Keratinocyte (primary cell): Measurements from ENCODE around the gene MED12L. TPM values are rescaled to one million over a fixed set of nuclear protein-coding genes. Genes with fewer than 3 reads are reported as not detected.
A peak's percentile ranks its signal among the peaks of the same experiment; 100 is the strongest.

Source experiments
- DNase-seq: peaks from one replicate; pipeline ENCODE4 v3.0.0-alpha.2; 2011; ENCODE audit warnings: low read depth, missing footprints, low spot score
- FAIRE-seq: peaks from 2 replicates; lab custom pipeline; 2011; peaks lifted over from hg19 to GRCh38; lab: Jason Lieb, UNC
- H2AFZ ChIP-seq: 2 replicates; pipeline ENCODE4 v1.6.0; 2012; ENCODE audit warnings: low read length, control low read depth, inconsistent platforms; ENCODE audit not compliant: control insufficient read depth
- H3K27ac ChIP-seq: 2 replicates; pipeline ENCODE4 v1.5.1; 2011; ENCODE audit warnings: low read length; ENCODE audit not compliant: control insufficient read depth, insufficient read depth
- H3K27me3 ChIP-seq: 3 replicates; pipeline ENCODE4 v1.6.0; 2011; ENCODE audit warnings: low read length; ENCODE audit not compliant: control insufficient read depth, insufficient read depth; ENCODE audit errors: extremely low read depth
- H3K36me3 ChIP-seq, 2 experiments: 2 replicates in 1 of 2; 3 replicates in 1 of 2; pipeline ENCODE4 v1.5.1; 2011; ENCODE audit warnings: low read length in 2 of 2, mild to moderate bottlenecking in 1 of 2; ENCODE audit not compliant: control insufficient read depth in 2 of 2, insufficient read depth in 2 of 2; ENCODE audit errors: extremely low read depth in 1 of 2
- H3K4me1 ChIP-seq: 3 replicates; pipeline ENCODE4 v1.5.1; 2011; ENCODE audit warnings: low read length; ENCODE audit not compliant: control insufficient read depth, insufficient read depth; ENCODE audit errors: extremely low read depth
- H3K4me2 ChIP-seq: 3 replicates; pipeline ENCODE4 v1.6.0; 2011; ENCODE audit warnings: low read depth, low read length; ENCODE audit not compliant: control insufficient read depth, insufficient read depth; ENCODE audit errors: extremely low read depth
- H3K4me3 ChIP-seq, 3 experiments: fragments of 200-600 bp in 1 of 3; sonication (generic) in 1 of 3; 2 replicates in 2 of 3; 3 replicates in 1 of 3; pipeline ENCODE4 v1.5.1; 2011 to 2016; ENCODE audit warnings: low read length in 3 of 3, mild to moderate bottlenecking in 3 of 3, control low read depth in 2 of 3, inconsistent platforms in 1 of 3, low read depth in 1 of 3, mixed read lengths in 1 of 3, mixed run types in 1 of 3, moderate library complexity in 1 of 3; ENCODE audit not compliant: control insufficient read depth in 2 of 3, insufficient read depth in 2 of 3; ENCODE audit errors: extremely low read depth in 1 of 3
- H3K79me2 ChIP-seq: 2 replicates; pipeline ENCODE4 v1.6.0; 2012; ENCODE audit warnings: low read length; ENCODE audit not compliant: control insufficient read depth, insufficient read depth
- H3K9ac ChIP-seq: 3 replicates; pipeline ENCODE4 v1.6.0; 2011; ENCODE audit warnings: low read length; ENCODE audit not compliant: control insufficient read depth, insufficient read depth; ENCODE audit errors: extremely low read depth
- H3K9me1 ChIP-seq: 3 replicates; pipeline ENCODE4 v1.6.0; 2011; ENCODE audit warnings: low read length; ENCODE audit not compliant: control insufficient read depth, insufficient read depth; ENCODE audit errors: extremely low read depth
- H3K9me3 ChIP-seq: 2 replicates; pipeline ENCODE4 v1.5.1; 2012; ENCODE audit warnings: low read depth, low read length; ENCODE audit not compliant: control insufficient read depth
- H4K20me1 ChIP-seq: 3 replicates; pipeline ENCODE4 v1.6.0; 2011; ENCODE audit warnings: low read length; ENCODE audit not compliant: control insufficient read depth, insufficient read depth; ENCODE audit errors: extremely low read depth
- EZH2 ChIP-seq: IDR thresholded peaks from one replicate; pipeline ENCODE4 v1.6.1; 2012; ENCODE audit warnings: inconsistent platforms, mild to moderate bottlenecking, low read length, moderate library complexity
- dilution Hi-C: fragments of 300-500 bp; cut with MboI; formaldehyde crosslinking; loops from one replicate; pipeline ENCODE4 v1.7.0; 2020; ENCODE audit warnings: low sequenced_read_pairs; ENCODE audit not compliant: extremely low pct_ligation_motif_present
- polyA plus RNA-seq, 5 experiments: library from polyadenylated mRNA; depleted of rRNA in 3 of 5; stranded (reverse) in 3 of 5; stranded (forward) in 1 of 5; unstranded in 1 of 5; fragments of >200 nt; gene quantifications; 1 replicate in 1 of 5; 2 replicates in 3 of 5; 3 replicates in 1 of 5; pipeline versions ENCODE4 v1.2.1 to v1.2.3, GENCODE V29; 2011 to 2012; ENCODE audit warnings: missing spikeins in 2 of 5, low read depth in 1 of 5, low replicate concordance in 1 of 5
- TF ChIP-seq, protein P1 (sequence below), 3 experiments: IDR thresholded peaks in 1 of 3; conservative IDR thresholded peaks in 1 of 3; optimal IDR thresholded peaks in 1 of 3; 2 replicates in 2 of 3; 3 replicates in 1 of 3; pipeline versions ENCODE3 to v1.5.1; 2011; ENCODE audit warnings: low read length in 3 of 3, mild to moderate bottlenecking in 3 of 3, moderate library complexity in 2 of 3, control low read depth in 1 of 3, inconsistent platforms in 1 of 3; ENCODE audit not compliant: insufficient read depth in 2 of 3; ENCODE audit errors: extremely low read depth in 1 of 3

The MED12L gene
- polyA plus RNA-seq, 1 donor (not counting 4 experiments of a cell fraction or from before 2014, with no cell fraction given), result 0.04 TPM

DNA sequence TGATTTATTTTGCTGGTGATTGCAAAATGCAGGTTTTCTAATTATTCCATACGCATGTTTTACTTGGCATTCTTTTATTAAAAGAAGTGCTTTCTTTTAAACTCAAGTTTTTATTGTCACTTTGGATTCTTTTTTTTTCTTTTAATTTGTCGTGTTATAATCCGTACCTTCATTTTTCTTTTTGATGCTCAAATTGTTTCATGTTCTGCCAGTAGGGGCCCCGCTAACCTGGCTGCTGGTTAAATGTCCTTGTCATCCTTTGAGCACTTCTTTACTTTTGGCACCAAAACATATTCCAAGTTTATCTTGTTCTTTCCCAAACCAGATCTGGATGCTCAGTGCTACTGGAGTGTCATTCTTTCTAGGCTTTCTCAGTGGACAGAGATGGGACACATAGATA, 31.6 kb downstream of the MED12L start:
- Histone ChIP-seq H3K9me1 (no peaks in the 10 kb centered on the region), H3K4me1 (no peaks in the 10 kb centered on the region), H2AFZ (no peak overlapping the region), H3K9me3 (no peaks in the 10 kb centered on the region), H3K36me3 (no peaks in the 10 kb centered on the region), H3K4me3 (no peak overlapping the region), H3K27me3 (no peaks in the 10 kb centered on the region), H3K27ac (no peak overlapping the region), H3K79me2 (no peaks in the 10 kb centered on the region), H3K4me2 (no peak overlapping the region), H3K9ac (no peak overlapping the region), H4K20me1 (no peaks in the 10 kb centered on the region)
- TF ChIP-seq, protein P1, sequence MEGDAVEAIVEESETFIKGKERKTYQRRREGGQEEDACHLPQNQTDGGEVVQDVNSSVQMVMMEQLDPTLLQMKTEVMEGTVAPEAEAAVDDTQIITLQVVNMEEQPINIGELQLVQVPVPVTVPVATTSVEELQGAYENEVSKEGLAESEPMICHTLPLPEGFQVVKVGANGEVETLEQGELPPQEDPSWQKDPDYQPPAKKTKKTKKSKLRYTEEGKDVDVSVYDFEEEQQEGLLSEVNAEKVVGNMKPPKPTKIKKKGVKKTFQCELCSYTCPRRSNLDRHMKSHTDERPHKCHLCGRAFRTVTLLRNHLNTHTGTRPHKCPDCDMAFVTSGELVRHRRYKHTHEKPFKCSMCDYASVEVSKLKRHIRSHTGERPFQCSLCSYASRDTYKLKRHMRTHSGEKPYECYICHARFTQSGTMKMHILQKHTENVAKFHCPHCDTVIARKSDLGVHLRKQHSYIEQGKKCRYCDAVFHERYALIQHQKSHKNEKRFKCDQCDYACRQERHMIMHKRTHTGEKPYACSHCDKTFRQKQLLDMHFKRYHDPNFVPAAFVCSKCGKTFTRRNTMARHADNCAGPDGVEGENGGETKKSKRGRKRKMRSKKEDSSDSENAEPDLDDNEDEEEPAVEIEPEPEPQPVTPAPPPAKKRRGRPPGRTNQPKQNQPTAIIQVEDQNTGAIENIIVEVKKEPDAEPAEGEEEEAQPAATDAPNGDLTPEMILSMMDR (optimal IDR thresholded peaks at IDR 0.05 in 1 of 3, IDR thresholded peaks at IDR 0.05 in 1 of 3, conservative IDR thresholded peaks at IDR 0.05 in 1 of 3; ENCODE audit: extremely low read depth in 1 of 3, insufficient read depth in 2 of 3, low read length in 3 of 3), result peak in 1 of 3 experiments; percentile 5
- TF ChIP-seq EZH2, result no peak
- dilution Hi-C loops, result no loop called here
- DNase-seq (no peak), FAIRE-seq (no peak)

DNA sequence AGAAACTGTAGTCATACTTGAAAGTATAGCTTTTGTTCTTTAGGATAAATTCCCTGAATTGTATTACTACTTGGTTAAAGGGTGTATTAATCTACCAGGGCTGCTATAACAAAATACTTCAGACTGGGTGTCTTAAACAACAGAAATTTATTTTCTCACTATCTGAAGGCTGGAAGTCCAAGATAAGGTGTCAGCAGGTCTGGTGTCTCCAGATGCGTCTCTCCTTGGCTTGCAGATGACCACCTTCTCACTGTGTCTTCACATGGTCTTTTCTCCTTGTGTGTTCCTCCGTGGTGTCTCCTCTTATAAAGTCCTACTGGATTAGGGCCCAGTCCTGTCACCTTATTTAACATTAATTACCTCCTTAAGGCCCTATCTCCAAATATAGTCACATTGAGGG, 33.7 kb downstream of the MED12L start:
- H2AFZ ChIP-seq, result no peak overlapping the region
- no peak for TF ChIP-seq EZH2
- TF ChIP-seq, protein P1 (optimal IDR thresholded peaks at IDR 0.05 in 1 of 3, IDR thresholded peaks at IDR 0.05 in 1 of 3, conservative IDR thresholded peaks at IDR 0.05 in 1 of 3; ENCODE audit: extremely low read depth in 1 of 3, insufficient read depth in 2 of 3, low read length in 3 of 3), result no peak
- no peaks in the 10 kb centered on the region for H3K4me1 ChIP-seq
- H3K79me2 ChIP-seq, result no peaks in the 10 kb centered on the region
- no peak overlapping the region for H3K4me3 ChIP-seq
- H3K9ac ChIP-seq, result no peak overlapping the region
- no peaks in the 10 kb centered on the region for H4K20me1 ChIP-seq
- dilution Hi-C loops, result no loop called here
- no peak overlapping the region for H3K4me2 ChIP-seq
- no peaks in the 10 kb centered on the region for H3K9me3 ChIP-seq
- H3K36me3 ChIP-seq, result no peaks in the 10 kb centered on the region
- no peaks in the 10 kb centered on the region for H3K9me1 ChIP-seq
- DNase-seq (no peak), FAIRE-seq (no peak)
- H3K27me3 ChIP-seq, result no peaks in the 10 kb centered on the region
- H3K27ac ChIP-seq, result no peak overlapping the region
